Panc1 (cell line): Measurements from ENCODE around the gene MAP1S.
"Not testable (repeated sequence)": the region's sequence is repeated elsewhere in the genome, so short reads cannot be mapped to it uniquely, and the experiment has no call there.

ENCODE experiments used
- CTCF ChIP-seq: fragments of 450-650 bp; IDR thresholded peaks from 2 replicates; pipeline ENCODE4 v1.5.1; 2017; ENCODE audit warnings: mild to moderate bottlenecking
- POLR2AphosphoS5 ChIP-seq: IDR thresholded peaks from 2 replicates; pipeline ENCODE4 v1.6.1; 2012; ENCODE audit warnings: mild to moderate bottlenecking, low read depth, low read length, moderate library complexity
- REST ChIP-seq, 2 experiments: IDR thresholded peaks; 2 replicates each; pipeline ENCODE4 v1.6.1; 2011 to 2012; ENCODE audit warnings: low read depth in 2 of 2, control low read depth in 1 of 2, low read length in 1 of 2, mild to moderate bottlenecking in 1 of 2, moderate library complexity in 1 of 2; ENCODE audit not compliant: insufficient read depth in 1 of 2
- SIN3A ChIP-seq: IDR thresholded peaks from 2 replicates; pipeline ENCODE4 v1.6.1; 2012; ENCODE audit warnings: low read depth, mild to moderate bottlenecking, low read length, moderate library complexity, borderline replicate concordance; ENCODE audit not compliant: insufficient read depth

- TF ChIP-seq POLR2AphosphoS5; CTCF; SIN3A; REST (IDR thresholded peaks at IDR 0.05; ENCODE audit: insufficient read depth in 1 of 2, low read depth in 2 of 2, low read length in 1 of 2): not testable (repeated sequence)
Measured at GRCh38 chr19:17777840-17778239, 58.6 kb downstream of the MAP1S start.
